Natural killer cell (primary cell): Measurements from ENCODE around the gene C1QB. TPM values are rescaled to one million over a fixed set of nuclear protein-coding genes. Genes with fewer than 3 reads are reported as not detected.

ENCODE experiments used
- ATAC-seq, 3 donors: fragments of 150-1000 bp in 2 of 3; fragments of 200-7000 bp in 1 of 3; cut with Tn5 transposase; 1 replicate in 1 of 3; 2 replicates in 2 of 3; pipeline ENCODE4 v1.10.0; 2021; ENCODE audit warnings: mild to moderate bottlenecking in 2 of 3, moderate library complexity in 2 of 3
- DNase-seq, 2 donors: peaks; one replicate each; pipeline versions ENCODE4 v3.0.0 to v3.0.0-alpha.2; 2013 to 2021; ENCODE audit warnings: mixed read lengths in 1 of 2
- H3K27ac ChIP-seq: one replicate; pipeline ENCODE4 v1.5.1; 2013; ENCODE audit warnings: mild to moderate bottlenecking, low read length
- H3K27me3 ChIP-seq: one replicate; pipeline ENCODE4 v1.6.1; 2013; ENCODE audit warnings: low read length; ENCODE audit not compliant: control insufficient read depth, insufficient read depth
- H3K36me3 ChIP-seq: one replicate; pipeline ENCODE4 v1.6.1; 2013; ENCODE audit warnings: low read length; ENCODE audit not compliant: control insufficient read depth, insufficient read depth
- H3K4me1 ChIP-seq: one replicate; pipeline ENCODE4 v1.6.1; 2013; ENCODE audit warnings: low read length; ENCODE audit not compliant: control insufficient read depth, insufficient read depth
- H3K4me3 ChIP-seq: one replicate; pipeline ENCODE4 v1.5.1; 2013; ENCODE audit warnings: low read length
- H3K9me3 ChIP-seq: one replicate; pipeline ENCODE4 v1.6.1; 2013; ENCODE audit warnings: low read length; ENCODE audit not compliant: control insufficient read depth, insufficient read depth
- H3K27ac Mint-ChIP-seq, 2 donors: one replicate each; pipeline ENCODE4 v1.8.0; 2022; ENCODE audit warnings: mild to moderate bottlenecking in 2 of 2, mixed read lengths in 2 of 2, moderate library complexity in 1 of 2
- H3K27me3 Mint-ChIP-seq, 2 donors: one replicate each; pipeline ENCODE4 v1.8.0; 2022; ENCODE audit warnings: low read depth in 2 of 2, mixed read lengths in 2 of 2
- H3K36me3 Mint-ChIP-seq: one replicate; pipeline ENCODE4 v1.8.0; 2022; ENCODE audit warnings: mixed read lengths
- H3K4me1 Mint-ChIP-seq, 2 donors: one replicate each; pipeline ENCODE4 v1.8.0; 2022; ENCODE audit warnings: mixed read lengths in 2 of 2
- H3K4me3 Mint-ChIP-seq: one replicate; pipeline ENCODE4 v1.8.0; 2022; ENCODE audit warnings: mild to moderate bottlenecking, moderate library complexity, mixed read lengths
- H3K9me3 Mint-ChIP-seq, 2 donors: one replicate each; pipeline ENCODE4 v1.8.0; 2022; ENCODE audit warnings: mixed read lengths in 2 of 2
- CTCF ChIP-seq: fragments of 200-600 bp; IDR thresholded peaks from one replicate; pipeline ENCODE4 v1.8.0; 2022; ENCODE audit warnings: antibody characterized with exemption
- WGBS: methylation state at CpG from one replicate; pipeline ENCODE4 v1.1.7; 2013; ENCODE audit warnings: missing lambda C conversion rate; ENCODE audit not compliant: insufficient coverage; 5-methylcytosine and 5-hydroxymethylcytosine counted together
- intact Hi-C: fragments of 100-400 bp; cut with micrococcal nuclease; formaldehyde crosslinking; loops from one replicate; pipeline ENCODE4 v1.14.2; 2022
- total RNA-seq, 4 donors: library from RNA; stranded (reverse); fragments of 120-200 nt in 1 of 4; gene quantifications; one replicate each; pipeline versions ENCODE4 v1.2.3 to v1.2.4, GENCODE V29; 2013 to 2022

C1QB gene
- total RNA-seq, 3 donors from 2014 or later (not counting 1 experiment from before 2014, with no cell fraction given): 0.70 to 1.3 TPM; not detected in 1

GRCh38 chr1:22618056-22618455 lies 35.0 kb upstream of the C1QB start:
- Histone ChIP-seq H3K4me1 (no peaks in the 10 kb centered on the region), H3K9me3 (no peaks in the 10 kb centered on the region), H3K36me3 (no peaks in the 10 kb centered on the region), H3K4me3 (no peak overlapping the region), H3K27me3 (no peaks in the 10 kb centered on the region), H3K27ac (no peak overlapping the region)
- Mint-ChIP-seq H3K4me3 (no peak overlapping the region), H3K36me3 (no peaks in the 10 kb centered on the region), H3K4me1 (no peaks in the 10 kb centered on the region), H3K27me3 (peaks cover 7 to 17% of the 10 kb centered on the region in 2 donors), H3K27ac (no peak overlapping the region), H3K9me3 (no peaks in the 10 kb centered on the region)
- intact Hi-C loops: no loop called here
- no peak for TF ChIP-seq CTCF
- ATAC-seq: no peak
- WGBS: 50% methylated on average over 16 of the region's 16 CpGs
- DNase-seq: no peak

DNA sequence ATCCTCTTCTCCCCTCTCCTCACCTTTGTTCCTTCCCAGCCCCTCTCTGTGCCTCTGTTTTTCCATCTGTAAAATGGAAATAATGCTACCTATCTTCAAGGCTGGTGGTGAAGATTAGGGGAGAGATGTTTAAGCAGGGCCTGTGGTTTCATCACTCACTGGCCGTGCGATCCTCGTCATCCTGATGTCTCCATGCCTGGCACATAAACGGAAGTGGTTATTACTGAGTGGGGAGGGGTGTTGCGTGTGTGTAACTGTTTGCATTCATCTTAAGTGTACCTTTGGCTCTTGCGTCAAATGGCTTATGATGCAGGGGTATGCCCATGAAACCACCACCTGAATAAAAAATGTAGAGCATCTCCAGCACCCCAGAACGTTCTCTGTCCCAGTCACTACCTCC lies 33.8 kb upstream of the C1QB start:
- Histone ChIP-seq H3K4me3 (no peak overlapping the region), H3K4me1 (no peaks in the 10 kb centered on the region), H3K36me3 (no peaks in the 10 kb centered on the region), H3K9me3 (no peaks in the 10 kb centered on the region), H3K27ac (no peak overlapping the region), H3K27me3 (no peaks in the 10 kb centered on the region)
- no peak for DNase-seq
- Mint-ChIP-seq H3K27ac (no peak overlapping the region), H3K4me1 (no peaks in the 10 kb centered on the region), H3K9me3 (no peaks in the 10 kb centered on the region), H3K36me3 (no peaks in the 10 kb centered on the region), H3K4me3 (no peak overlapping the region), H3K27me3 (peaks cover 5 to 23% of the 10 kb centered on the region in 2 donors)
- no peak for TF ChIP-seq CTCF
- intact Hi-C loops: no loop called here
- peak in 2 of 3 donors; percentile 34 to 51 for ATAC-seq
- WGBS: 72% methylated on average over 7 of the region's 7 CpGs

DNA sequence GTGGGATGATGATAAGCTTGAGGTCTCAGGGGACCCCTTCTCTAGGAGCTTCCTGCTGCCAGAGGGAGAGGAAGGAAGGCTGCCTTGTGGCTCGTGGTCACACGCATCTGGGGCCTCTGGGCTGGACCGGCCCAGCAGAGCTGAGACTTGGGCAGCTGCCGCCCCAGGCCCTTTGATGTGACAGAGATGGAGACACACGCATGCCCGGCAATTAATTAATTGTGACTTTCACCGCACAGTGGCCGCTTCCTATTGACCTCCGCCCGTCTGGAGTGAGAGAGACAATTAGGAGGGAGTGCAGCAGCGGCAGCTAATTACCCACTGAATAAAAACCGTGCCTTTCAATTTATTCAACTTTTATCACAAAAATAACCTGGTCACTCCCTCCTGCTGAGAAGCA lies 33.2 kb upstream of the C1QB start:
- ATAC-seq (no peak), DNase-seq (no peak)
- Histone ChIP-seq H3K9me3 (no peaks in the 10 kb centered on the region), H3K4me3 (no peak overlapping the region), H3K36me3 (no peaks in the 10 kb centered on the region), H3K4me1 (no peaks in the 10 kb centered on the region), H3K27me3 (no peaks in the 10 kb centered on the region), H3K27ac (no peak overlapping the region)
- TF ChIP-seq CTCF: no peak
- H3K27ac Mint-ChIP-seq: no peak overlapping the region
- intact Hi-C loops: no loop called here
- H3K27me3 Mint-ChIP-seq: peaks cover 0 to 19% of the 10 kb centered on the region in 2 donors
- no peaks in the 10 kb centered on the region for H3K4me1 Mint-ChIP-seq
- no peak overlapping the region for H3K4me3 Mint-ChIP-seq
- WGBS: 57% methylated on average over 11 of the region's 12 CpGs
- H3K36me3 Mint-ChIP-seq: no peaks in the 10 kb centered on the region
- H3K9me3 Mint-ChIP-seq: no peaks in the 10 kb centered on the region

DNA sequence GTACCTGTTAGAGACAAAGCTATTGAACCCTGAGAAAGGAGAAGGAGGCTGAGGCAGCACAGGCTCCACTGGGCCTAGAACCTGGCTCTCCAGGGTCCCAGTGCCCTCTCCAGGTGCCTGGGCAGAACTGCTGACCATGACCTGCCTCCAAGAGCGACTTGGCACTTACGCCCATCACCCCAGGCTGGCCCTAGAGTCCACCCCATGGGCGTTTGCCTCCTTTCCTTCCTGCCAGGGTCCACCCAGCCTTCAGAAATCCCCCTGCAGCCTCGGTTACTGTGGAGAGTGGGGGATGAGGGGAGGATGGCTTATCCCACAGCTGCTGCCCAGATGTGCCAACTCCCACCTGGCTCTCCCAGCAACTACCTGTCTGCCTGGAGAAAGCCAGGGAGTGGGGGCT lies 31.3 kb upstream of the C1QB start:
- Histone ChIP-seq H3K27ac (no peak overlapping the region), H3K4me1 (no peaks in the 10 kb centered on the region), H3K36me3 (no peaks in the 10 kb centered on the region), H3K27me3 (peaks cover 2% of the 10 kb centered on the region), H3K9me3 (no peaks in the 10 kb centered on the region), H3K4me3 (no peak overlapping the region)
- no peak overlapping the region for H3K4me3 Mint-ChIP-seq
- H3K9me3 Mint-ChIP-seq: no peaks in the 10 kb centered on the region
- no peaks in the 10 kb centered on the region for H3K36me3 Mint-ChIP-seq
- intact Hi-C loops: no loop called here
- 68% methylated on average over 3 of the region's 4 CpGs for WGBS
- DNase-seq (no peak), ATAC-seq (no peak)
- no peak overlapping the region for H3K27ac Mint-ChIP-seq
- H3K27me3 Mint-ChIP-seq: peaks cover 0 to 24% of the 10 kb centered on the region in 2 donors
- no peak for TF ChIP-seq CTCF
- no peaks in the 10 kb centered on the region for H3K4me1 Mint-ChIP-seq
